HG03108 (cell line): ENCODE results near the gene MESP2.

Source experiments
- ATAC-seq: cut with Tn5 transposase; IDR thresholded peaks from one replicate; pipeline ENCODE4 v1.9.1; 2021; ENCODE audit warnings: moderate library complexity; ENCODE audit not compliant: unreplicated experiment

Gene MESP2

GRCh38 chr15:89776274-89777072 lies at the start of gene MESP2:
MESP2 (plus strand) TSS chr15:89776332; CDS start chr15:89776358, 26 bp downstream.
- no peak for ATAC-seq

- no peak for ATAC-seq
Observed at GRCh38 chr15:89728254-89728653, 47.9 kb upstream of the MESP2 start.

GRCh38 chr15:89731275-89731674 lies 44.9 kb upstream of the MESP2 start:
- ATAC-seq: no peak

GRCh38 chr15:89732451-89733172 lies 43.5 kb upstream of the MESP2 start:
- ATAC-seq: no peak

- ATAC-seq: no peak
Observed at GRCh38 chr15:89735773-89736172, 40.4 kb upstream of the MESP2 start.

GRCh38 chr15:89740137-89740536 lies 36.0 kb upstream of the MESP2 start:
- ATAC-seq: peak; percentile 61

- no peak for ATAC-seq
Observed at GRCh38 chr15:89743011-89743410, 33.1 kb upstream of the MESP2 start.

GRCh38 chr15:89743594-89743993 lies 32.5 kb upstream of the MESP2 start:
- no peak for ATAC-seq

GRCh38 chr15:89745131-89745530 lies 31.0 kb upstream of the MESP2 start:
- ATAC-seq: no peak

GRCh38 chr15:89745768-89746167 lies 30.4 kb upstream of the MESP2 start:
- ATAC-seq: no peak

- ATAC-seq: no peak
Observed at GRCh38 chr15:89746386-89746780, 29.7 kb upstream of the MESP2 start.

- no peak for ATAC-seq
Observed at GRCh38 chr15:89747708-89748682, 28.1 kb upstream of the MESP2 start.

GRCh38 chr15:89749054-89749453 lies 27.1 kb upstream of the MESP2 start:
- ATAC-seq: no peak

GRCh38 chr15:89749526-89749925 lies 26.6 kb upstream of the MESP2 start:
- ATAC-seq: no peak

- no peak for ATAC-seq
Observed at GRCh38 chr15:89749951-89750559, 26.1 kb upstream of the MESP2 start.

- peak; percentile 91 for ATAC-seq
Observed at GRCh38 chr15:89750560-89751542, 25.3 kb upstream of the MESP2 start, which contains the start of gene MESP1. MESP1 (minus strand) TSS chr15:89751249; CDS start chr15:89751231, 18 bp downstream.

GRCh38 chr15:89751748-89752147 lies 24.4 kb upstream of the MESP2 start:
- ATAC-seq: no peak

- ATAC-seq: no peak
Observed at GRCh38 chr15:89753855-89754254, 22.3 kb upstream of the MESP2 start.
